Stimulated activated CD4-positive, alpha-beta T cell treated with anti-CD3 and anti-CD28 coated beads, Interleukin-12 subunit alpha, Interleukin-12 subunit beta, amount 100 ng/mL, for 24 hours (primary cell): Measurements from ENCODE around the gene FAM9A.

Experiments
- DNase-seq, 2 experiments: peaks; one replicate each; pipeline ENCODE4 v3.0.0-alpha.2; 2020; ENCODE audit warnings: low read depth in 2 of 2

Gene FAM9A

DNA sequence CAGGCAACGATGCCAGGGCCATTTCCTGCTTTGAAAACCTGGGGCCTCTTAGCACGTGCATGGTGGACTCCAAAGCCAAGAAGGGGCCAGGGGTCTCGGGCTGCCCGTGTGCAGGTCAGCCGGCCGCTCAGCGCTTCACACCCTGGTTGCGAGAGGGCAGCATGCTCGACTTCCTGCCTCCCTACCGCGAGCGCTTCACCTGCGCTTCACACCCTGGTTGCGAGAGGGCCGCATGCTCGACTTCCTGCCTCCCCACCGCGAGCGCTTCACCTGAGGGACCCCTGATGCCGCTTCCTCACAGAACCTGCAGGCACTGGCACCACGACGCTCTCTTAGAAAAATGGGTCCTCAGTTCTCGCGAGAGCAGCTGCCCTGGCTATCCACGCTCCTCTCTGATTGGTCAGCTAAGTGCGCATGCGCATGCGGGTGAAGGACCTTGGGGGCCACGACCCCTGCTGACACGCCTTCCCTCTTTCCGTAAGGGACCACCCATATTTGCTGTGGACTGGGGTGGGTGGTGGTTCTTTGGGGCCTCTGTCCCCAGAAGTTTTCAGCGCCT, at the start of gene FAM9A:
TSS of gene FAM9A (minus strand) at position 343 of the 559 bp plus-strand sequence. CDS start 1,212 bp downstream, outside the sequence.
- DNase-seq = no peak

- no peak for DNase-seq
Observed at GRCh38 chrX:8850478-8850877, 49.3 kb upstream of the FAM9A start.

- DNase-seq = no peak
Observed at GRCh38 chrX:8849945-8850344, 48.8 kb upstream of the FAM9A start.

GRCh38 chrX:8849458-8849857, 48.3 kb upstream of the FAM9A start:
- DNase-seq = no peak

DNA sequence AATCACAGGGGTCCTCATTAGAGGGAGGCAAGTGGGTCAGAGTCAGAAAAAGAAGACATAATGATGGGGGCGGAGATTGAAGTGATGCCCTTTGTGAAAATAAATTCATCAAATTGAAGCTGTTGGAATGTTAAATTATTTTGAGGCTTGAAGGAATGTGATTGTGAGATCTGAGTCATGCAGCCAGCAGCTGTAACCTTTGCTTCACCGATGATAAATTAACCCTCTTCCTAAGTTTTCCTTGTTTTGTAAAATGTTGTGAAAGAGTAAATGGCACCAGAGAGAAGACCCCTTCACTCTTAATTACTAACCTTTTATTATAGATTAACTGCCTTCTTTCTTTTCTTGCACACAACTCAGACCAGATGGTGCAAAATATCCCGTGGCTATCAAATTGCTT, 47.7 kb upstream of the FAM9A start:
- DNase-seq = no peak

DNA sequence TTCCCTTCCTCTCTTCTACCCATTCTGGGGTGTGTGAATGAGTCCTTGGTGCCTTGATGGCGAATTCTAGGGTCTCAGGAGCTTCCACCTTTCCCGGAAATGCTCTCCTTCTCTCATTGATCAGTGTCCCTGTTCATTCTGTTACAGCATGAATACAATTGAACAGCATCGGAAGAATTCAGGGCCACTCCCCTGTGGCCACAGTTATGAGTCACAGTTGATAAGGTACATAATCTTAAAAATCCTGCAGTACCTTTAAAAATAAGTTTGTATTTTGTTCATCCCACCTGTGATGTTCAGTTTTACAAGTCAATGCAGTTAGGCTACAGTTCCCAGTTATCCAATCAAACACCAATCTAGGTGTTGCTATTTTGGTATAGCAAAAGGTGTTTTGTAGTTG, 47.3 kb upstream of the FAM9A start:
- DNase-seq = no peak

- no peak for DNase-seq
Observed at GRCh38 chrX:8847360-8847759, 46.2 kb upstream of the FAM9A start.

DNA sequence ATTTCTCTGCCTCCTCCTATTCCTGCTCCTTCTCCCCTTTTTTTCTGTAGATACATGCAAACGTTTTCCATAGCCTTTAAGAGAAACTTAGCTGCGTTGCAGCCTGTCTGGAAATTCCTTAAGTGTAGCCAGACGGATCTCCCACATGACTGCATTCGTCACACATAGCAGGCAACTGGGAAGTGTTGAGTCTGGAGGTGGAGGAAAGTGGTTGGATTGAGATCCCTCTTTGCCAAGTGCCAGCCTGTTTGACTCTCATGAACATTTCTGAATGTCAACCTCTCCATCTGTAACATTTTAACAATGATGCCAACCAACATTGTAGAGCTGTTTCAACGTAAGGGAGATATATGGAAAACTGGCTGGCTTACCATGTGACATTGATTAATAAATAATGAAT, 45.1 kb upstream of the FAM9A start:
- DNase-seq = no peak

GRCh38 chrX:8845469-8845868, 44.3 kb upstream of the FAM9A start:
- no peak for DNase-seq

DNA sequence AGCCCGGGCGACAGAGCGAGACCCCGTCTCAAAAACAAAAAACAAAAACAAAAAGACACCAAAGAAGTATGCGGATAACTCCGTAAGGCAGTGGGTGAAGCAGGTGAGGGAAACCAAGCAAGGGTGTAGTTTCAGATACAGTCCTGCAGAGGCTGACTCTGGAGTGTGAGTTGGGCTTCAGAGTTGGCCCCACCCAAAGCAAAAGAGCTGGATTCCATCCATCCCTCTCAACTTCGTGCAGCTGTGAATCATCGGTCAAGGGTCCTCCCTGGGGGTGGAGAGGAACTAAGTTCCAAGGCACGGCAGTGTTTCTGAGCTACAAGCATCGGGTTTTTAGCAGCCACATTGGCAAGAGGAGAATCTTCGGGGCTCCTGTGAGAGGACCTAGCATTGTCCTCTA, 43.9 kb upstream of the FAM9A start:
- DNase-seq = no peak

GRCh38 chrX:8844157-8844556, 43.0 kb upstream of the FAM9A start:
- no peak for DNase-seq

GRCh38 chrX:8841911-8842310, 40.7 kb upstream of the FAM9A start:
- no peak for DNase-seq

DNA sequence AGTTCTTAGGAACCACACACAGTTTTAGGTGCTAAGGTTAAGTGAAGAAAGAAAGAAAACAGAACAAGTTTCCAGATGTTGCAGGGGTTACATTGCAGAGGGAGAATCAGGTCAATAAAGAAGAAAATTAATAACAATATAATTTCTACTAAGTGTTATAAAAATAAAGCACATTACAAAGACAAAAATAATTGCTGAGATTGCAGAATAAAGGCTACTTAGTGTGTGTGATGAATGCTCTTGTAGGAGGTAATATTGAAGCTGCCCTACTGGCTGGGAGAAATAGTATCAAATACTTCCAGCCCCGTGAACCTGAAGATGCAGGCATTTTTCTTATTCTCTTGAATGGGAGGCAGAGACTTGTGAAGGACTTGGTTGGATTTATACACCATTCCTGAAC, 33.2 kb upstream of the FAM9A start:
- no peak for DNase-seq

DNA sequence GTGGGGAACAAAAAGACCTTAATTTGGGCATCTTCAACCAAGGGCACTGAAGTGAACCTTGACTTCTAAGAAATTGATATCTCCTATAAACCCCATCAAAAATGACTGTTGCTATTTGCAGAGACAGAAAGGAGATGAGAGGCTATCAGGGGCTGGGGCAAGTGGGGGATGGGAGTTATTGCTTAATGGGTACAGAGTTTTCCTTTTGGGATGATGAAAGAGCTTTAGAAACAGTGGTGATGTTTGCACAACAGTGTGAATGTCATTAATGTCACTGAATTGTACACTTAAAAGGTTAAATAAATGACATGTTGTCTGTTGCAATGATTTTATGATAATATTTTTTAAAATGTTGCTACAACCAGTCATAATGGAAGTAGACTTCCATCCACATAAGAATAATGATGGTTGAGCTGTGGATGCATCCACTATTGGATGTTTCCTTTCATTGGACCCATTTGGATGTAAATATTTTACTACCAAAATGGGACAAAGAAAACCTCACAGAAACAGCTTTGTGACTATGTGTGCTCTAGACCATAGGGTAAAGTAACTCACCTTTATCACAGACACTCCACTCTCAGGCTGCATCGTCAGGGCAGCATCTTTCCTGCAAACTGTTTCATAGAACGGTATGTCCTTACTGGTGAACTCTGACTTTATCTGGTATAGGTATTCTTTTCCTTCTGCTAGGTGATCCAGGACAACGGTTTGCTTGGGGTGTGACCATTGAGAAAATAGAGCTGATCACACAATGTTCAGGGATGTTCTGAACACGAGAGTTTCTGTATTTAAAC, 31.6 kb upstream of the FAM9A start:
- DNase-seq = no peak

DNA sequence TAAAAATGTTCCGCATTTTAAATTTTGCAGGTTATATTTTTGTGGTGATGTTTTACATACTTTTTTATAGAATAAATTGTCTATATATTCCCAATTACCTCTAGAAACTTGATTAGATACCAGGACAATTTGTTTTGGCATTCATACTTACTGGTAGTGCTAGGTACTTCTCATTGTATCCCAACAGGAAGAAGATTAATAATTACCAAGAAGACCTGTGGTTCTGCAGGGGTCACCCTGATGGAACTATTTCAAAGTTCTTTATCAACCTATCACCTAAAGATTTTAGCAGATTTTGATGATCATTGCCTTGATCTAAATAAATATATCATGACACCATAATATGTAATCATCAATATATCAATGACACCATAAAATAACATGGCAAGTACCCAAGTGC, 22.5 kb upstream of the FAM9A start:
- no peak for DNase-seq

DNA sequence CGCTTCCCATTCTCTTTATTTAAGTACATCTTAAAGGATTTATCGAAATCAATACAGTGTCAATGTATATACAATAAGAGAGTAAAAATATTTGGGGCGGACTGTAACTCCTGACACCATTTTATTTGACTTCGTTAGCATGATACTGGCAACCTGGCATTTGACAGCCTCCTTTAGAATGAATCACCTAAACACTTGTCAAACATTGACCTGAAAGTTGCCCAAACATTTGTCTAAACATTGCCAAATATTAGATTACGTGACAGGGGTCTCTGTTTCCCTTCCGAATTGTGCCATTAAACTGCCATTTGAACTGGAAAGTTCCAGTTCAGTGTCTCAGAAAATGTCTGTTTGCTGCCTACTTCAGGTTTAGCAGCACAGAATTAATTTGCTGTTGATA, 20.8 kb upstream of the FAM9A start:
- DNase-seq = no peak

- DNase-seq = no peak
Observed at GRCh38 chrX:8820910-8821527, 19.8 kb upstream of the FAM9A start.

DNA sequence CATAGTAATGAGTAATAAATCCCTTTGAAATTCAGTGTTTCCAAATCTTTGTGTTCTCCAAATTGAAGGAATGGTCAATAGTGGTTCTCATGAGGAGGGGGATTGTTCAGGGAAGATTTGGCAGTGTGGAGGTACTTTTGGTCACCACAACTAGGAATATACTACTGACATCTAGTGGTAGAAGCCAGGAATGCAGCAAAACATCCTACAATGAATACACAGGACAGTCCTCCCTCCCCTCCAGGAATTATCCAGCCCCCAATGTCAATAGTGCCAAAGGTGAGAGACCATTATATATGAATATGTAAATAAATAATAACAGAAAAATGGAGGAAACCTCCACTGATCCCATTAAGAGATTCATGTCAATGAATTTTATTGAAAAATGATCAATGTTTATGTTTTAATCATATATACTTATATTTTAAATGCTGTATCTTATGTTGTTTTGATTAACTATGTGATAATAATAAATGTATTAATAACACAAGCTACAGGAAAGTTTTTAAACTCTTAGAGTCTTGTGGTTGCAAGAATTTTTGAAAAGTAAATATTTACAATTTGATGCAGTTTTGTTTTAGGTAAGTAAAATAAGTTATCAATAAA, 14.4 kb upstream of the FAM9A start:
- DNase-seq = no peak

- no peak for DNase-seq
Observed at GRCh38 chrX:8813036-8813435, 11.9 kb upstream of the FAM9A start.

DNA sequence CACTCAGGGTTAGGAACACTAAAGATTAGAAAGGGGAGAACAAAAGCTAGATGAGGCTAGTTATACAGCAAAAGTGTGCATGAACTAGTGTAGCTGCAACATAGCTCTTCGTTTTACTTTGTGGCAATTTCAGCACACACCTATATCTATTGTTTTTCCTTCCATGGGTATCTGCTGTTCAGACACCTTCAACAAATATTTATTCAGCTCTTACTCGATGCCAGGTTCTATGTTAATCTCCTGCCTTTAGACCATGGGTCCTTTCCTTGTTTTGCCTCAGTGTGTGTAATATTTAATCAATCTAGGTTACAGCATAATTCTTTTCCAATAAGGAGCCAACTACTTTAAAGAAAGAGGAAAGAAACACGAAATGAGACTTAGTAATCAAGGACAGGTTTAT, 10.4 kb upstream of the FAM9A start:
- DNase-seq = no peak

- no peak for DNase-seq
Observed at GRCh38 chrX:8808661-8809060, 7.5 kb upstream of the FAM9A start.

GRCh38 chrX:8805974-8806373, 4.8 kb upstream of the FAM9A start:
- no peak for DNase-seq

DNA sequence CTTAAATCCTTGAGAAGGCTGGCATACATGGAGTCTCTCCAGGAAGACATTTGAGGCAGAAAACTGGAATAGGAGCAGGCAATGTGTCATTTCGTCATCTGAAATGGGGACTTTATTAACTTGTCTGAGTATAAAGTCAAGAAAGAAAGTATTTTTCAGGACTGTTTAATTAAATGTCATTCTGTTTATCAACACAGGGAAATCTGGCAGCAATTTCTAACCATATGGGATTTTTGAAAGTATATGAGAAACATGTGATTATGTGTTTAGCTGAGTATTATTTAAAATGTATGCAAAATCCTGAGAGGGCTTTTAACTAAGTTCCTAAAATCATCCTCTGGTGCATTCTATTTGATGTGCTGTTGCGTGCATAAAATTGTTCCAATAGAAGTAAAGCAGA, 3.9 kb upstream of the FAM9A start:
- no peak for DNase-seq
